Measurements from ENCODE around the gene BAHCC1. TPM values are rescaled to one million over a fixed set of nuclear protein-coding genes. Genes with fewer than 3 reads are reported as not detected.

The BAHCC1 gene
- total RNA-seq, 1 experiment from 2014 or later = 0.17 TPM

- intact Hi-C loops (cut with micrococcal nuclease; ENCODE audit: unreplicated experiment) = loop anchor here (10.0 kb wide), 1 partner anchor 471 kb away; no protein-coding TSS in a partner anchor
- no TSS peak for BruUV-seq (replicated peaks)
Observed at GRCh38 chr17:81515530-81516041, 120.3 kb downstream of the BAHCC1 start.

More at GRCh38 chr17:81515530-81516041, 120.3 kb downstream of the BAHCC1 start:
- Mint-ChIP-seq H3K4me3 (ENCODE audit: low read depth, unreplicated experiment) (peak overlapping the region; percentile 100), H3K9me3 (ENCODE audit: low read depth, unreplicated experiment) (no peaks in the 10 kb centered on the region), H3K27ac (ENCODE audit: unreplicated experiment) (peak overlapping the region; percentile 77), H3K27me3 (ENCODE audit: unreplicated experiment) (no peaks in the 10 kb centered on the region), H3K36me3 (ENCODE audit: insufficient read depth, unreplicated experiment) (peaks cover 88% of the 10 kb centered on the region), H3K4me1 (ENCODE audit: low read depth, unreplicated experiment) (peaks cover 25% of the 10 kb centered on the region)
- TF ChIP-seq, protein P1, sequence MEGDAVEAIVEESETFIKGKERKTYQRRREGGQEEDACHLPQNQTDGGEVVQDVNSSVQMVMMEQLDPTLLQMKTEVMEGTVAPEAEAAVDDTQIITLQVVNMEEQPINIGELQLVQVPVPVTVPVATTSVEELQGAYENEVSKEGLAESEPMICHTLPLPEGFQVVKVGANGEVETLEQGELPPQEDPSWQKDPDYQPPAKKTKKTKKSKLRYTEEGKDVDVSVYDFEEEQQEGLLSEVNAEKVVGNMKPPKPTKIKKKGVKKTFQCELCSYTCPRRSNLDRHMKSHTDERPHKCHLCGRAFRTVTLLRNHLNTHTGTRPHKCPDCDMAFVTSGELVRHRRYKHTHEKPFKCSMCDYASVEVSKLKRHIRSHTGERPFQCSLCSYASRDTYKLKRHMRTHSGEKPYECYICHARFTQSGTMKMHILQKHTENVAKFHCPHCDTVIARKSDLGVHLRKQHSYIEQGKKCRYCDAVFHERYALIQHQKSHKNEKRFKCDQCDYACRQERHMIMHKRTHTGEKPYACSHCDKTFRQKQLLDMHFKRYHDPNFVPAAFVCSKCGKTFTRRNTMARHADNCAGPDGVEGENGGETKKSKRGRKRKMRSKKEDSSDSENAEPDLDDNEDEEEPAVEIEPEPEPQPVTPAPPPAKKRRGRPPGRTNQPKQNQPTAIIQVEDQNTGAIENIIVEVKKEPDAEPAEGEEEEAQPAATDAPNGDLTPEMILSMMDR (IDR thresholded peaks at IDR 0.05; ENCODE audit: unreplicated experiment) = no peak
- no peak for DNase-seq
- CTCF ChIA-PET = interaction anchor here (0.6 kb wide), 1 partner anchor 9 kb away, joined by 3 read pairs; no protein-coding TSS in a partner anchor

Small RNA genes within 50 kb of the gene (microRNA-seq; reads per million reads assigned to microRNA genes)
- gene MIR3186 (not detected), gene MIR4740 (not detected)

Other genes starting within 250 kb of the BAHCC1 start
- not detected in 2 replicates for gene PVALEF, start 229.9 kb upstream of the BAHCC1 start, total RNA-seq (2022)
- gene AATK, start 229.2 kb upstream of the BAHCC1 start, total RNA-seq (2022) = 0.71 TPM in 1 of 2 replicates, not detected in the other
- gene CEP131, start 172.5 kb upstream of the BAHCC1 start, total RNA-seq (2022) = 25.2 and 28.2 TPM in 2 replicates
- gene TEPSIN, start 156.4 kb upstream of the BAHCC1 start, total RNA-seq (2022) = 37.0 and 38.6 TPM in 2 replicates
- gene NDUFAF8, start 156.1 kb upstream of the BAHCC1 start, total RNA-seq (2022) = 53.3 and 54.1 TPM in 2 replicates
- 120 and 121 TPM in 2 replicates for gene SLC38A10, start 100.2 kb upstream of the BAHCC1 start, total RNA-seq (2022)
- gene ACTG1, start 117.3 kb downstream of the BAHCC1 start, total RNA-seq (2022) = 2,184 and 2,327 TPM in 2 replicates
- gene FSCN2, start 132.9 kb downstream of the BAHCC1 start, total RNA-seq (2022) = 5.5 and 7.0 TPM in 2 replicates
- gene FAAP100, start 156.9 kb downstream of the BAHCC1 start, total RNA-seq (2022) = 39.4 and 39.7 TPM in 2 replicates
- gene NPLOC4, start 241.7 kb downstream of the BAHCC1 start, total RNA-seq (2022) = 146 and 149 TPM in 2 replicates
- gene TSPAN10, start 241.7 kb downstream of the BAHCC1 start, total RNA-seq (2022) = 2.9 and 4.2 TPM in 2 replicates

All from Calu3 (cell line).